Hypothalamus (tissue), 51 donors: ENCODE data around the gene NFATC3.

Source experiments
- DNase-seq, 51 donors: peaks; one replicate each; lab custom pipeline; 2025; lab: John Stamatoyannopoulos, UW

Gene NFATC3

GRCh38 chr16:68242926-68243858 lies 158.0 kb downstream of the NFATC3 start:
- no peak for DNase-seq

DNA sequence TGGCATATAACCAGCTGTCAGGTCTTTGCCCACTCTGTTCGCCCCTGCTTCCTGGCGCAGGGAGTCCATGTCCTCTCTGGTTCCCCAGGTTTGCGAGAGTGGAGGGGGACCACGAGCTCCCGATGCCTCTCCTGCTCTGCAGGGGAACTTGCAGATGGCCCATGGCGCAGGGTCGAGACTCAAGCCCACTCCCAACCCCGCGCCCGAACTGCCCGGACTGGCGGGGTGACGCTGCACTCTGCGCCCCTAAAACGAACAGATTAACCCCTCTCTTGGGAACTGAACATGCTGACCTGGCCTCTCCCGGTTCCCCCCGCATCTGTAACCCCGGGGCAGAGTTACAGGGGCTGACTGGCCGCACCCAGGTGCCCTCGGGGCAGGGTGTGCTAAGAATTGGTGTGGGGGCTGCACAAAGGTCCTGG lies 159.3 kb downstream of the NFATC3 start:
- DNase-seq = no peak

DNA sequence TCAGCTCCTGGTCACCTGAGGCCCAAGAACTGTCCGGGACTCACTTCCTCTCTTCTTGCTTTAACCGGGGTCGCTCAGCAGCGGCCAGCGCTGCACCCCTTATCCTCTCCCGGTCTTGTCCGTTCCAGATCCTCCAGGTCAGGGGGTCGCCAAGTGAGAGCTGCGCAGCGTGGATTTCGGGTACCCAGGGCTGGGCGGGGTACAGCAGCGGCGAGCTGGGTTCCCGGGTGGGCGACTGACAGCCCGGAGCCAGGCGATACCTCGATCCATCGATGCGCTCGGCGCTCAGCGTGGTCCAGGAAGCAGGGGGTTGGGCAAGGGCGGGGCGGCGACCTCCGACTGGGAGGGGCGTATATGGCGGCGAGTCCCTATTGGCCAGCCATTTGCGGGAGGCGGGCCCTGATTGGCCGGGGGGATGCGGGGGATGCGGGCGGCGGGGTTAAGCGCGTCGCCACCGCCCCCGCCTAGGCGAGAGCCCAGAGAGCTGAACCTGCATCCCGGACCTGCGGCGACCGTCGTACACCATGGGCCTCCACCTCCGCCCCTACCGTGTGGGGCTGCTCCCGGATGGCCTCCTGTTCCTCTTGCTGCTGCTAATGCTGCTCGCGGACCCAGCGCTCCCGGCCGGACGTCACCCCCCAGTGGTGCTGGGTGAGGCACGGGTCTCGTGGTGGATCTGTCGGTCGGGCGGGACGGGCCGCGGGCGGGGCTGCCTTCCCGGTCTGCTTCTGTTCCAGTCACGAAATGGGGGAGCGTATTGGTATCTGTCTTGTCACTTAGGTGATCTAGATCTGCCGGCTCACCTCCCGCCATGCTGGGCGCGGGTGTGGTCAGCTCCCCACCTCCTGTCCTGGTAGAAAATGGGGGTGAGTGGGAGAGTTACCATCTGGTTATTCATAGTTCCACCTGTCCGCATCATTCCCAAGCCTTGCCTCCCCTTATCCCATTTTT lies 160.0 kb downstream of the NFATC3 start, which contains the start of gene PLA2G15:
PLA2G15 (plus strand) TSS at position 471 of the 951 bp plus-strand sequence; CDS start at position 525, 54 bp downstream.
- DNase-seq = peak; percentile 77 to 97 (median 92)

DNA sequence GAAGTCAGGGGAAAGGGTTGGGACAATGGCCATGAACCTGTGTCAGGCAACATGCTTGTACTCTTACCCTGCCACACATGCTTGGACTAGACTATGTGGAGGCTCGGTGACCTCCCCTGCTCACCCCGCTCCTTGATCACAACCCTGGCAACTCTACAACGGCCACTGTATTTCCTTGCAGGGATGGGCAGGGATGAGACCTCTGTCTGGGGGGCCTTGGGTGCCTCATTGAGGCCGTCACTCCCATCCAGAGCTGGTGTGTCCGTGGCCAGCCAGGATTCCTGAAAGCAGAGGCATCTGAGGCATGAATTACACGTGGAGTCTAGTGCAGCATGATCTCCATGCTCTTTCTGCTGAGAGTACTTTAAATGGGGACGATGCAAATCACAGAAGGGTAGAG lies 161.0 kb downstream of the NFATC3 start:
- DNase-seq = no peak

- DNase-seq = no peak
Measured at GRCh38 chr16:68246666-68247065, 161.5 kb downstream of the NFATC3 start.

DNA sequence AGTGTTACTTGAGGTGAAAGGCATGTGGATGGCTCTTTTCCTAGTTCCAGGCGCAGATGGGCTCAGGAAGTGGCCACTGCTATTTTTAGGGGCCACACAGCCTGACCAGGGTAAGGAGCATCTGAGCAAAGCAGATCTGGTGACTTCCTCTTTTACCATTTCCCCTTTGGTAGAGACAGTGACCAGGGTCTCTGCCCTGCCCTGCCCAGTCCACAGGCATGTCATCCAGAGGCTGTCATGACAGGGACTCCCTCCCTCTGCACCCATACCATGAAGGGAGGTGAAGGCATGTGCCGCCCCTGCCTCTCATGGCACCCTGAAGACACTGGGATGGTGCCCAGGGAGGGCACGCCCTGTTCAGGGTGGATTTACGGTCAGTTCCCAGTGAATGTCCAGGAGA lies 162.2 kb downstream of the NFATC3 start:
- DNase-seq = peak in 5 of 51 donors; percentile 6 to 39 (median 29)

GRCh38 chr16:68247932-68248331 lies 162.8 kb downstream of the NFATC3 start:
- no peak for DNase-seq

- no peak for DNase-seq
Measured at GRCh38 chr16:68249371-68249770, 164.2 kb downstream of the NFATC3 start.

DNA sequence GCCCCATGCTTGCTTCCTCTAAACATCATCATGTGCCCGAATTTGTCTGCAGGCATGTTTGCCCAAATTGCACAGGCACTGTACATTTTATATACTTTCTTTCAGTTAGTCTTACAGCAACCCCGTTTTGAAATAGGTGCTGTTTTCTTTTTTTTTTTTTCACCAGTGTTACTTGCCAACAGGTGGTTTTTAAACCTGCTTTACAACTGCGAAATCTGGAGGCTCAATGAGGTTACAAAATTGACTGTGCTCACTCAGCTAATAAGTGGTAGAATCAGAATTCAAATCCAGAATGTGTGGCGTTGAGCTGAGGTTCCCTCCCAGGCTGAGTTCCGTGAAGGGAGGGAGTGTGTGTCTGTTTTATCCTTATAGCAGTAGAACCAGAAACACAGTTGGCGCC lies 165.8 kb downstream of the NFATC3 start:
- no peak for DNase-seq

GRCh38 chr16:68251832-68252231 lies 166.7 kb downstream of the NFATC3 start:
- no peak for DNase-seq

GRCh38 chr16:68252383-68252782 lies 167.2 kb downstream of the NFATC3 start:
- no peak for DNase-seq

DNA sequence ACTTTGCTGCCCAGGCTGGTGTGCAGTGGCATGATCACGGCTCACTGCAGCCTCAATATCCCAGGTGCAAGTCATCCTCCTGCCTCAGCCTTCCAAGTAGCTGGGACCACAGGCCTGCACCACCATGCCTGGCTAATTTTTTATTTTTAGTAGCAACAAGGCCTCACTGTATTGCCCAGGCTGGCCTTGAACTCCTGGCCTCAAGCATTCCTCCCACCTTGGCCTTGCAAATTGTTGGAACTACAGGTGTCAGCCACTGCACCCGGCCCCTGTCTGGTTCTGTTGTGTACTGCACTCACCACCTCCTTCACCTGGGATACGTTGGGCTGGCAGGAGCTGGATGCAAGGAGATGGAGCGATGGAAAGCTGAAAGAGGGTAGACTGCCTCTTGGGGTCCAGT lies 168.6 kb downstream of the NFATC3 start:
- DNase-seq = no peak

DNA sequence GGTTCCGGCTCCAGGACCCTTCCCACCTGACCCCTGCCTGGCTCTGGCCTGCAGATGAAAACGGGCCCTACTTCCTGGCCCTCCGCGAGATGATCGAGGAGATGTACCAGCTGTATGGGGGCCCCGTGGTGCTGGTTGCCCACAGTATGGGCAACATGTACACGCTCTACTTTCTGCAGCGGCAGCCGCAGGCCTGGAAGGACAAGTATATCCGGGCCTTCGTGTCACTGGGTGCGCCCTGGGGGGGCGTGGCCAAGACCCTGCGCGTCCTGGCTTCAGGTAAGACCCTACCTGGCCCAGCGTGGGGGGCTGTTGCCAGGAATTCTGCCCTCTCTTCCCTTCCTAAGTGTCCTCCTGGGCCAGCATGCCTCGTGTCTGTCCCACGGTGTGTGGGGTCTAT lies 170.5 kb downstream of the NFATC3 start:
- no peak for DNase-seq

DNA sequence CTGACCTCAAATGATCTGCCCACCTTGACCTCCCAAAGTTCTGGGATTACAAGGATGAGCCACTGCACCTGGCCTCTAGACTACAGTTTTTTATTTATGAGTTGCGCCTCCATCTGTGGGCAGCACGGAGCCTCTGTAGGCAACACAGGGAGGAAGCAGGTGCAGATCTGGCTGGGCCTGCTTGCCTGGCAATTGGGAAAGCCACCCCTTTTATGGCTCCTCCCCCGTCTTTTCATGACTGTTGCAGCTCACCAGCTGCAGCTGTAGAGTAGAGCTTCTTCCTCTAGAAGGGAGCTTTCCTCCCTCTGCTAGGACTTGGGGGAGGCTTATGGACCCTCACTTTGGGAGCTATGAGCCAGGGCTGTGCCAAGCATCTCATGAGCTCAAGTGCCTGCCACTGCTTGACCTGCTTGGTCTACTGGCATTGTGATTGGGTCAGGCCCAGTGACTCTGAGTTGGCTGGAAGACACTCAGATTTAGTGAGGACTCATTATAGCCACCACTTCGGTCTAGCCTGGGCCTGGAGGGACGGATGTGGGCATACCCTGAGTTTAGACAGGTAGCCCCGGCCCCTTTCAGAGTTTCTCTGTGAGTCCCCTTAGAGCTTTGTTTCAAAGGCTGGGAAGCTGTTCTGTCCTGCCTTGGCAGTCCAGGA lies 172.2 kb downstream of the NFATC3 start:
- peak in 2 of 51 donors; percentile 4 to 10 for DNase-seq

DNA sequence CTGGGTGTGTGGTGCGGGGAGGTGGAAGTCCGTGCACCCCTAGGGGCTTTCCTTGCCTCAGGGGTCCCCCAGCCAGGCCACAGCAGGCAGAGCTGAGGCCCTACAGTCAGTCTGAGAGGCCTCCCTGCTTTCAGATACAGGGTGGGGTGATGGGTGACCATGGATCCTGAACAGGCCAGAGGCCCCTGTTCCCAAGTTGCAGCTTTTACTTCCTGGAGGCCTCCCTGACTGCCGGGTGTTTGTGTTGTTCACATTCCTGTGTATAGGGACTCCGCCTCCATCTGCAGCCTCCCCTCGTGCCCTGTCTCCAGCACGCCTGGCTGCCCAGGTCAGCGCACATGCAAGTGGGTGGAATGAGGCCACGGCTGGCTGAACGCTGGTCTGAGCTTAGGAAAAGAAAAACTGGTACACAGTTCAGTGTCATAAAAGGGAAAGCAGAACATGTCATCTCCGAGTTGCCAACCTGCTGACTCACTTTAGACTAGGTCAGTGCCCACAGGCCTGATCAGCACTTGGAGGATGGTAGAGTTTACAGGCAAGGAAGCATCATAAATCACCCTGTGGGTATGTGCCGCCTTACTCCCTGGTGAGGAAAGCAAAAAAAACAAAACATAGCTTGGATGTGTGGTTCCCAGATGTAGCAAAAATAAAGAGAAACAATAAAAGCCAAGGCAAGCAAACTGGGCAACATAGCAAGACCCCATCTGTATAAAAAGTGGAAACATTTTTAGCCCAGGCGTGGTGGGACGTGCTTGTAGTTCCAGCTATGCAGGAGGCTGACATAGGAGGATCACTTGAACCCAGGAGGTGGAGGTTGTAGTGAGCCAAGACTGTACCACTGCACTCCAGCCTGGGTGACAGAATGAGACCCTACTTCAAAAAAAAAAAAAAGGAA lies 173.0 kb downstream of the NFATC3 start:
- DNase-seq = no peak

- DNase-seq = no peak
Measured at GRCh38 chr16:68259007-68259825, 174.0 kb downstream of the NFATC3 start.

DNA sequence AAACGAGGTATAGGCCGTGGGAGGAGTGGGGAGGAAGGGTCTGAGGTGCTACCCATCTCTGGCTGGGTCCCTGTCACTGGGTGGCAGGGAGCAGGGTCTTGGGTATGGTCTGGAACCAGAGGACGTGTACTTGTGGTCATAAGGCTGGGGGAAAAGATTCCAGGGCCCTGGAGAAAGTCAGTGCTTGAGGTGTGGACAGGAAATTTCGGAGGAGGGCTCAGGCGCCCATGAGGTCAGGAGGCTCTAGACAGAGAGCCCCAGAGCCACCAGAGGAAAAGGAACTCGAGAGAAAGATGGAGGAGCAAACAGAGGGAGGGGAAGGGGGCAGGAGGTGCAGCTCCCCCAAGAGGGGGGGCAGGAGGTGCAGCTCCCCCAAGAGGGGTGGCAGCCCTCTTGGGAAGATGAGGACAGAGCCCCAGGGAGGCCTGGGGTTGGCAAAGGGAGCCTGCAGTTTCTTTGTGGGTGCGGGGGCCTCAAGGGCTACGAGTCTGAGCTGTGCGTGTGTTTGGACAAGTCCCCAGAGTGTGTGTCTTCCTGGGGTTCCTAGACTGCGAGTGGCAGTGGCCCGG lies 178.5 kb downstream of the NFATC3 start:
- no peak for DNase-seq
